ENCODE measurements around the gene CFAP20.

DNA sequence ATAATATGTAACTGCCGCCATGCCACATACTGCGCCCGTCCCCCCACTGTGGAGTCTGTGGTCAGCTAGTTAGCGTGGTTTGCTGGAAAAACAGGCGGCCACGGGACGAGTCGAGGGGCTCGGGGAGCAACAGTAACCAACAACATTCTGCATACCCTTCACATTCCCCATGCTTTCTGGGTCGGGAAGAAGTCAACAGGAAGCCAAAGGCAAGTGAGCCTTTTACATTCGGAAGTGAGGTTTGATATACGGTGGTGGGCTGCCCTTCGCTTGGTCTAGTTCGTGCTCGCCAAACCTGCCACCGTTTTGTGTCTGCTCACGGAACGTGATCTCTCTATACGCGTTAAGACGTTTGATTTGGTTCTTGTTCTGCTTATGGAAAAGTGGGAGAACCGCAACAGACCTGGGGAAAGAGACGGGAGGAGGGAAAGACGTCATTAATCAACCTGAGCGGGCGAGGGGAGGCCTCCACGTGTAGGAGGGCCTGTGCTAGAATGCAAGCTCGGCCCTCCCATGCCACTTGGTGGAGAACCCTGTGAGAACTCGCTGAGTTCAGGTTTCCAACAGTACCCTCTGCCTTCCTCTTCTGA lies 28.9 kb upstream of the CFAP20 start:
- TF ChIP-seq POLR2A (IDR thresholded peaks at IDR 0.05; ENCODE audit: low read depth, low read length) (no peak), POLR2AphosphoS5 (IDR thresholded peaks at IDR 0.05; ENCODE audit: low read depth, low read length) (no peak), TAF1 (IDR thresholded peaks at IDR 0.05; ENCODE audit: borderline replicate concordance, low read depth, low read length) (no peak)

All from GM12892 (cell line).